ENCODE data around the gene WRAP73.
"Not testable (repeated sequence)": the region's sequence is repeated elsewhere in the genome, so short reads cannot be mapped to it uniquely, and the experiment has no call there.

Gene WRAP73

DNA sequence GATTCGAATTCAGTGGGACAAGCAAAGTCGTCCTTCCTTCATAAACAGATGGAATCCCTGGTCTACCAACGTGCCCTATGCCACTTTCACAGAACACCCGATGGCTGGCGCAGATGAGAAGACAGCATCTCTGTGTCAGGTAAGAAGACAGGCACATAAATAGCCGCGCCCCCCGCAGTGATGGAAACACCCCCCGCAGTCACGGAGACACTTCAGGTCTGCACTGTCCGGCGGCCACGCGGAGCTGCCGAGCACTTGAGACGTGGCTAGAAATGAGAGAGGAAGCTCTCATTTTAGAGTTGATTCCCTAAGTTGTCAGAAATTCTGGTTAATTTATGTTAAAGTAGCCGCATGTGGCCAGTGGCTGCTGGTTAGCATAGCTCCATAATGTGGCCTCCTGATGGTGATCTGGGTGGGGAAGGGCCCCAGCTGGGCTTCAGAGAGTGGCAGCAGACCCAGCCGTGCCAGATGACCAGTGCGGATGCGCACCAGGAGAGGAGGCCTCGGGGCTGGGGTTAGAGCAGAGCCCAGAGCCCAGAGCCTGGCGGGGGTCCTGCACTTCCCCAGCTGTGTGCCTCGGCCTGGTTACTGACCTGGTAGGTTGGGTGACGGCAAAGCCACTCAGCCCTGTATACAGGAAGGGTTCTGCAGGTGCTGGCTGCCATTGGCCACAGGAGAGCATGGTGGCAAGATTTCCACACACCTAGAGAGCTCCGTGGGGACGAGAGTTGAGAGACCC lies 22.2 kb downstream of the WRAP73 start:
- no peak for DNase-seq

DNA sequence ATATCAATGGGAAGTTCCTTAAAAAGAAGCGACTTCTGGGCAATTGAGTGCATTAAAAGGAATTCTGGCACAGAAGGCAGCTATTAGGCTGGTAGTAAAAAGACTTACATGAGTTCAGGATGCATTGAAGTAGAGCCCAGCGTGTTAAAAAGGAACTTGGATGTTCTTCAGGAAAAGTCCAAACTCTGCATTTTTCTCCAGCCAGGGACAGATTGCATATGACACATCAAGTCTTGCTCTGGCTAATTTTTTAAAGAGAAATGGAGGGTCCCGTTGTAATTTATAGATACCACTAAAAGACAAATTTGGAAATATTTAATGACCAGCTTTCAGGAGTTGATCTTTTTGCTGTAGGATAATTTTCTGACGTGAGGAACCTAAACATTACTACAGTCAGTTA lies 23.9 kb downstream of the WRAP73 start:
- no peak for DNase-seq

DNA sequence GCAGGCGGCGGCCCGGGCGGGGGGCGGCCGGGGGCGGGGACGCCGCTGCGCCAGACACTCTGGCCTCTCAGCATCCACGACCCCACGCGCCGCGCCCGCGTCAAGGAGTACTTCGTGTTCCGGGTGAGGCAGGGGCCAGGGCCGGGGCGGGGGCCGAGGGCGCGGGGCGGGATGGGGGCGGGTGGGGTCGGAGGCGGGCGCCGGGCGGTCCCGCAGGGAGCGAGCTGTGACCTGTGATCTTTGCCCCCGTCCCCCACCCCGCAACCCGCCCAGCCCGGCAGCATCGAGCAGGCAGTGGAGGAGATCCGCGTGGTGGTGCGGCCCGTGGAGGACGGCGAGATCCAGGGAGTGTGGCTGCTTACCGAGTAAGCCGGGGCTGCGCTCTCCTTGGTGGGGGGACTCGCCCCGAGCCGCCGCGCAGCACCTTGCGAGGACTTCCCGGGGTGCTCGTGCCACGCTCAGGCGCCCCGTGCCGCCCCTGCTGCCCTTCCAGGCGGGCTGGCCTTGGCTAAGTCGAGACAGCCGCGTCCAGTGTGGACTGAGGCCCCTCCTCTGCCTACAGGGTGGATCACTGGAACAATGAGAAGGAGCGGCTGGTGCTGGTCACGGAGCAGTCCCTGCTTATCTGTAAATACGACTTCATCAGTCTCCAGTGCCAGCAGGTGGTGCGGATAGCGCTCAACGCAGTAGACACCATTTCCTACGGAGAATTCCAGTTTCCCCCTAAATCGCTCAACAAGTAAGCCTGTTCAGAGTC lies 24.6 kb downstream of the WRAP73 start:
- DNase-seq, result peak; percentile 33

DNA sequence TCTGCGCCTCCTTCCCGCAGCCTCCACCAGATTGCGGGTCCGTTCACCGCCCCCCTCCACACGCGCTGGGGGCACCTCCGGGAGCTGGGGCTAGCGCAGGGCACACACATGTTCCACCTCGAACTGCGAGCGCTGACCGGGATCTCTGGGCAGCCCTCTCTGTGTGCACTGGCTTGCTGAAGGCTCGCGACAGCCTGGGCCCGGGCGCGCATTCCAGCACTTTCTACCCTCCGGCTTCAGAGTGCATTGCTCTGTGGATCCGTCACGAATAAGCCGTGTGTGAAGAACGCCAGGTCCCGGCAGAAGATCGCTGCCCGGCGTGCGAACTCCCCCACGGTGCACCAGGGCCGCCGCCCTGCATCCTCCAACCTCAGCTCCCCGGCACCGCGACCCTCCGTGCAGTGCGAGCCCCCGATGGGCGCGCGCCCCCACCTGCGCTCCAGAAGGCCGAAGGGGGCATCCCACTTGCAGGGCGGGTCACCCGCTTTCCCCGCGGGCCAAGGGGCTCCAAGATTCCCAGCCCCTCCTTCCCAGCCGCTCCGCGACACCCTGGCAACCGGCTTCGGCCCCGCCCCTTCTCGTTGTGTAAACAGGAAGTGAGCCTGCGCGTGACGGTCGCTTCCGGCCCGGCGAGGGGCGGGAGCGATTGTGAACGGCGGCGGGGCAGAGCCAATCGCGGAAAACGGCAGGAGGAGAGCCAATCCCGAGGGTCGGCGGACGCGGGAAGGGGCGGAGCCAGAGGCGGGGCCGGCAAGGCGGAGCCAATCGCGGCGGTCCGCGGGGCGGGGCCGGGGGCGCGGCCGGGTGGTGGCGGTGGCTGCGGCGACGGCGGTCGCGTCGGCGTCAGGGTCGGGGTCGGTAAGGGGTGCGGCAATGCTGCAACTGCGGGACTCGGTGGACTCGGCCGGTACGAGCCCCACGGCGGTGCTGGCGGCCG lies 25.4 kb downstream of the WRAP73 start, which contains the start of gene TPRG1L:
Gene TPRG1L, plus strand, starts transcription at position 816 of the 937 bp plus-strand sequence. Its CDS starts 58 bp downstream, at position 874.
- peak; percentile 97 for DNase-seq

DNA sequence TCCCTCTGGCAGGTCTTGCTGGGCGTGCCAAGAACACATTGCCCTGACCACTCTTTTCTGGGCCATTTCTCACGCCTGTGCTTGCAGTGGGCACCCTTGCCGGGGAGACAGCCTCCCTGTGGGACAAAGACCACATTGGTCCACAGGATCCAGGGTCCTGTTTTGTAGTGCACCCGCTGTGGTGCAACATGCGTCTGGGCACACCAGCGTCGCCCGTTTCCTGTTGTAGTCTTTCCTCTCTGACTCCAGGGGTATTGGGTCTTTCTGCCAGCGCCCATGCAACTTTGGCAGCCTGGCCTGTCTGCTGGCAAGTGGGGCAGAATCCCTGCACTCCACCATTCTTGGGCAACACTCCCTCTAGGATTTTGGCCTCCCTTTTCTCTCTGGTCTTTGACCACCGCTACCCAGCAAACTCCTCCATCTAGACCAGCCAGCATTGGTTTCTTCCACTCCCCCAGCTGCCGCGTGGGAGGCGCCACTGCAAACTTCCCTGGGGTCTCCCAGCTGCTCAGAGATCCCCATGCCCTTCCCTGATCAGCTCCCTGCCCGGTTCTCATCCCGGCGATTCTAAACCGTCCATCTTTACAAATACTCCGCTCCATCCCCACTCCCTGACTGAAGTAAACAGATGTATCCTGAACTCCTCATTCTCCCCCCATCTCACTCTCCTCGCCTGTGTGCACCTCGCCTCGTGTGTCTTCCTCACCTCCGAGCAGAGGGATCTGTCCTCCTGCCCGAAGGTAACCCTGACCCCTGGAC lies 26.3 kb downstream of the WRAP73 start:
- no peak for DNase-seq

DNA sequence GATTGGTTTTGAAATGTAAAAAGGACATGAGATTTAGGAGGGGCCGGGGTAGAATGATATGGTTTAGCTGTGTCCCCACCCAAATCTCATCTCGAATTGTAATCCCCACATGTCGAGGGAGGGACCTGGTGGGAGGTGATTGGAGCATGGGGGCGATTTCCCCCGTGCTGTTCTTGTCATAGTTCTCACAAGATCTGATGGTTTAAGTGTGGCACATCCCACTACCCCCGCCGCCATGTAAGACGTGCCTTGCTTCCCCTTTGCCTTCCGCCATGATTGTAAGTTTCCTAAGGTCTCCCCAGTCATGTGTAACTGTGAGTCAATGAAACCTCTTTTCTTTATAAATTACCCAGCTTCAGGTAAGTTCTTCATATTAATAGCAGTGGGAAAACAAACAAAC lies 27.8 kb downstream of the WRAP73 start:
- not testable (repeated sequence) for DNase-seq

DNA sequence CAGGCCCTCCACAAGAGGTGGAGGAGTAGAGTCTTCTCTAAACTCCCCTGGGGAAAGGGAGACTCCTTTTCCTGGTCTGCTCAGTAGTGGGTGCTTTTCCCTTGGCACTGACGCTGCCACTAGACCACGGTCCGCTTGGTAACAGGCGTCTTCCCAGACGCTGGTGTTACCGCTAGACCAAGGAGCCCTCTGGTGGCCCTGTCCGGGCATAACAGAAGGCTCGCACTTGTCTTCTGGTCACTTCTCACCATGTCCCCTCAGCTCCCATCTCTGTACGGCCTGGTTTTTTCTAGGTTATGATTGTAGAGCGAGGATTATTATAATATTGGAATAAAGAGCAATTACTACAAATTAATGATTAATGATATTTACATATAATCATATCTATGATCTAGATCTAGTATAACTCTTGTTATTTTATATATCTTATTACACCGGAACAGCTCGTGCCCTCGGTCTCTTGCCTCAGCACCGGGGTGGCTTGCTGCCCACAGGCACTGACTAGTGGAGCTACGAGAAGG lies 28.7 kb downstream of the WRAP73 start:
- not testable (repeated sequence) for DNase-seq

DNA sequence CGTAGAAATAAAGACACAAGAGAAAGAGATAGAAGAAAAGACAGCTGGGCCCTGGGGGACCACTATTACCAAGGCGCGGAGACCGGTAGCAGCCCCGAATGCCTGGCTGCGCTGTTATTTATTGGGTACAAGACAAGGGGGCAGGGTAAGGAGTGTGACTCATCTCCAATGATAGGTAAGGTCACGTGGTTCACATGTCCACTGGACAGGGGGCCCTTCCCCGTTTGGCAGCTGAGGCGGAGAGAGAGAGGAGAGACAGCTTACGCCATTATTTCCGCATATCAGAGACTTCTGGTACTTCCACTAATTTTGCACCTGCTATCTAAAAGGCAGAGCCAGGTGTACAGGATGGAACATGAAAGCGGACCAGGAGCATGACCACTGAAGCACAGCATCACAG lies 29.2 kb downstream of the WRAP73 start:
- no peak for DNase-seq

DNA sequence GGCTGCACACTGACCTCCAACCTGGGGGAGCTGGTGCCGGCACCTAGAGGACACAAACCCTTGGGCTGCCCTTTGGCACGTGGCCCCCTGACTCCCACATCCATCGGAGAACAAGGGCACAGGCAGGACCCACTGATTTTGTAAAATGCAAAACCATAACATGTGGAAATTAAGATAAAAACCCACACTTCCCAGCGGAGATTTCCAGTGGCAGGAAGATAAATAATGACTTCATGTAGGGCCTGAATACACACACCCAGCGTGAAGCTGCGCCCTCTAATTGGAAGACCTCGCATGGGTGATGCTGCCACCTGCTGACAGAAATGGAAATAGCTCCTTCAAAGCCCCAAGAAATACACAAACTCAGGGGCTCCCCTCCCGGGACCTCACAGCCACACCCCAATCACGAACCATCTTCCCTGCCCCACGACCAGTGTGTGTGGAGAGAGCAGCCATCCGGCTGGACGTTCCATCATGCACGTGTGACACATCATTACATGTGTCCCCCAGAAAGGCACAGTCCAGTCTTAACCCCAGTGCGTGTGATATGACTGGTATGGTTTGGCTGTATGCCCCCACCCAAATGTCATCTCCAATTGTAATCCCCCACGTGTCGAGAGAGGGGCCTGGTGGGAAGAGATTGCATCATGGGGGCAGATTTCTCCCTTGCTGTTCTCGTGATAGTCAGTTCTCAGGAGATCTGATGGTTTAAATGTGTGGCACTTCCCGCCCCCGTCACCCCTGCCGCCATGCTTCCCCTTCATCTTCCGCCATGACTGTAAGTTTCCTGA lies 30.8 kb downstream of the WRAP73 start:
- peak; percentile 73 for DNase-seq

DNA sequence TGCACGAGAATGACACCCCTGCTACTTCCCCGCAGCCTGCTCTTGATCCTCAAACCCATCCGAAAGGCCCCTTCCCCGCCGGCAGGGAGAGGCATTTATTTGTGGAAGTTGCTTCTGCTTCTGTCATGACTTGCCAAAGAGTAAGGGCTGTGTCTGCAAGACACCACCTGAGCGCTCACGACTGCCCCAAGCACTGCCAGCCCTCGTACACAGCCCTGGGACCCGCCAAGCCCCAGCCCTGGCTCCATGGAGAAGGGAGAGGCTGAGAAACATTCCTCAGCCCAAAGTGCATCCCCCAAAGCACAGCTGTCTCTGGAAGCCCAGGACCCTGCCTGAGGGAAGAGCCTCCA lies 31.4 kb downstream of the WRAP73 start:
- DNase-seq, result no peak

DNA sequence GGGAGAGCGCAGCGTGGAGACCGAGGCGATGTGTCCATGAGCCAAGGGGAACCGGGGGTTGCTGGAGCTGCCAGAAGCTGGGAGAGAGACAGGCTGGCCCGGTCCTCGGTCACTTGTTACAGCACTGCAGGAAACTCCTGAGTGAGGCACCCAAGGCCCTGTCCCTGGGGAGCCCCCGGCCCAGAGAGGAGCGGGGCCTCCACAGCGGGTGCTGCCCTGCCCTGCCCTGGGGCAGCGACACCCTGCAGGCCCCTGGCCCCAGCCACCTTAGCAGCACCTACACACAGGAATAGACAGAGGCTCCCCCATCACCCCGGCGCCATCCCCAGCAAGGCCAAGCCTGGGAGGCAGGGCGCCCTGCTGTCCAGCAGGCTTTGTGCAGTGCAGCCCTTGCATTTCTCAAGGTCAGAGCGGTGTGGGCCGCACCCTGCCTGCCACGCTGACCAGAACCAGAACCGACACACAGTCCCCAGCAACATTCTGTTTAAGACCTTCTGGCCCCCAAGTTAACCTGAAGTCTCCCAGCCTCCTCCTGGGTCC lies 32.0 kb downstream of the WRAP73 start:
- no peak for DNase-seq

DNA sequence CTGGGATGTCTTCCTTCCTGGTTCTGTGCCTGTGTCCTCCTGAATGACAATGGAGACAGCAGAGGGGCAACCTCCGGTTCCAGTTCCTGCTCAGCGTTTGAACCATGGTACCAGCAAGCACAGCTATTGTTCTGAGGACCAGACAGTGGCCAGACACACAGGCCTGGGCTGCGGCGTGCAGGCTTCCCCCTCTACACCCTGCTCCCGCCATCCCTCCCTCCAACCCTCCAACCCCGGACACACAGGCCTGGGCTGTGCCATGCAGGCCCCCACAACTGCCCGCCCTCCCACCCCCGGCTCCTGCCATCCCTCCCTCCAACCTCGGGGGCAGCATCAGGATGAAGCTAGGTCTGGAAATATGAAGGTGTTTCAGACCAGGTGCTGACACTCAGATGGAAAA lies 33.0 kb downstream of the WRAP73 start:
- DNase-seq, result no peak

DNA sequence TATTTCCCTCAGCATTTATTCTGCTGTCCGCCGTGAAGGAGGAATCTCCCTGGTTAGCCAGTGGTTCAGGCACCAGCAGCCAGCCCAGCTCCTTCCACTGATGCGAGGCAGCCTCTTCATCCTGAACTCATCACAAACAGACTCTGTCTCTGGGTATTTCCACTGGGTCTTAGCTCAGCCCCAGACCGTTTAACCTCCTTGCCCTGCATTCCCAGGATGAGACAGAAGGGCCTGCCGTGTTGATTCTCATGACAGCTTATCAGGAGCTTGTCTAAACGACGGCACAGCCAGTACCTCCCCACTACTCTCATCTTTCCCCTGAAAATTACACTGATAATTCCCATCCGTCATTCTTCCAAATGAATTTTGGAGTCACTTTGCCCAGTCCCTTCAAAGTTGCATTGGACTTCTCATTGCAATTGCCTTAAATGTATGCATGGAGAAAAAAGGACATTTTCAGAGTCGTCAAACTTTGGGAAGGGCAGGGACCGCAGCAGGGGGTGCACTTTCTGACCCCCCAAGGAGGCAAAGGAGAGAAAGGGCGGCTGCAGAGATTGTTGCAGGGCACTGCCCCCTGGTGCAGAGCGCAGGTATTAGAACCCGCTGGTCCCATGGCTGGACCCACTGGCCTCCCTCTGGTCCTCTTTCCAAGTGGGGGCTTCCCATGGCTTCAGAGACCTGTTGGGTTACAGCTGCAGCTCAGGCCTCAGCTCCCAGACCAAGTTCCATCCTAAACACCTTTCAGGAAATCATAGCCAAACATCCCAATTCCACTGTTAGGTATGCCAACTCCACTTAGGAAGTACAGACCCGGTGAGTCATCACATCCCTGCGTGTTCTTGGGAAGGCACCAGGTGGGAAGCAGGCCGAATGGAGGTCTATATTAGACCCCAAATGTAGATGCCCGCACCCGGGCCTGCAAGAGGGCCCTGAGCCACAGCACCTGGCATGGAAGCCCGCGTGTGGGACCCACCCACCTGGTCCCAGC lies 34.9 kb downstream of the WRAP73 start:
- no peak for DNase-seq

DNA sequence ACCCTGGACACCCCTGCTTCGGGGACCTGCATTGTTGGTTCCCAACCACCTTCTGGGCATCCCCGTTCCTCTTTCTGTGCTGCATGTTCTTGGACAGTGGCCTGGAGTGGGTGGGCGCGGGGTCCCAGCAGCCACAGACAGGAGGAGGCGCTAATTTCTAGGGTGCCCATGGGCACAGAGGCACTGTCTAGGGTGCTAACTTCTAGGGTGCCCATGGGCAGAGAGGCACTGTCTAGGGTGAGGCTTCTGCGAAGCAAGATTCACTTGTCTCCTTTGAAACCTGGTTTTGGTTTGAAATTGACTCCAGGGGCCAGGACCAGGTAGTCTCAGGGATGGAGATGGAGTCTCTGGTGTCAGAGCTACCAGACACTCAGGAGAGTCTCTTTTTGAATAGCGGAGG lies 37.8 kb downstream of the WRAP73 start:
- DNase-seq, result no peak

DNA sequence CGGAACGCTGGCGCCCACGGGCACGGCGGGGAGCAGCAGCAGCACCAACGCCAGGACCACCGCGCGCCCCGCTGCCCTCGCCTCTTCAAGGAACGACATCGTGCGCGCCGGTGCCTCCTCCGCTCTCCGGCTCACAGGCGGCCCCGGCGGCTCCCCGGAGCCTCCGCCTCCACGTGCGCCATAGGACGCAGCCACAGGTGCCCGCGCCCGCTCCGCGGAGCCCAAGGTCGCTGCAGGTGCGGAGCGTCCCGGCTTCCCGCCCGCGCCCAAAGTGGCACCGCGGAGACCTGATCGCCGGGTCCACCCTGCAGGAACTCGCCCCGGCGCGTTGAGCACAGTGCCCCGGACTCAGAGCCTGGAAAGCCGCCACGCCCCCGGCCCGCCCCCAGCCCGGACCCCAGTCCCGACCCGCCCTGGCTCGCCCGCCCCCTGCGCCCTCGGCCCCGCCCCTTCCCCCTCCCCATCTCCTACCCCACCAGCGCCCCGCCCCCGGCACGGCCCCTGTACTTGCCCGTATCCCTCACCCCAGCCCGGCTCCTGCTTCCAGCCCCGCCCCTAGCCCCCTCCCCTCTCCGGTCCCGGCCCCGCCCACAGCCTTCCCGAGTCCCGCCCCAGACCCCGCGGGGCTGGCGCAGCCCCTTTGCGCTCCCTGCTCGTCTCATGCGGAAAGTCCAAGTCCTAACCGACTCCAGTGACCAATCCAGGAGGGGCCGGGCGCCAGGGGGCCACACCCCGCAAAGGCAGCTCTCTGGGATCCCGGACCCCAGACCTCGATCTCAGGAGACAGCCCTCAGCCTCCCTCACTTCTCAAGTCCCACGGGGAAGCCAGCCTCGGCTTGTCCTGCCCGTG lies 38.5 kb downstream of the WRAP73 start, which contains the start of gene MEGF6:
Gene MEGF6, minus strand, starts transcription at position 339 of the 850 bp plus-strand sequence. Its CDS starts 240 bp downstream, at position 99.
- DNase-seq, result peak; percentile 48

DNA sequence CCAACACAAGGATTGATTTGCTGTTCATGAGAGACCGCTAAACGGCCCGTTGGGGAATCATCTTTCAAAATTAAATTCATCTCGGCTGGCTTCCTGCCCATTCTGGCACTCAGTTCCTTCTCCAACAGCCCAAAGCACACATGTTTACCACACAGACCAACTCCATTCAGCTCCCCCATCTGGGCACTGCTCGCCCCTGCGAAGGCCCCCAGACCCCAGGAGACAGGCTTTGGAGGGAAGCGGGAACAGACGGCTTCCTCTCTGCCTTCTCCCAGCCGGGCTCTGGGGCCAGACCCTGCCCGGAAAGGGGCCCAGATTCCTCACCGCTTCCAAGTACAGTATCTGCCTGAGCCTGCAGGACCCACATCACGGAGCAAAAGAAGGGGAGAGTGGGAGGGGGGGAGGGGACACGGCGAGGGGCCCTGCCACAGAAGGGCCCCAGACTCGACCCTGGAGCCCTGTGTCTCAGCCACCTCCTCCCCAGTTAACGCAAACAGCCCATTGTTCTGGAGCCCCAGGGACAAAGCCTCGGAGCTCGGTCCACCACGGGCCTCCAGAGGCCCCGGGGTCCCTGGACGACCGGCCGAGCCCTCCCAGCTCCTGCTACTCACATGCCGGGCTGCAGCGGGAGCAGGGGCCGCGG lies 39.3 kb downstream of the WRAP73 start:
- DNase-seq, result no peak

DNA sequence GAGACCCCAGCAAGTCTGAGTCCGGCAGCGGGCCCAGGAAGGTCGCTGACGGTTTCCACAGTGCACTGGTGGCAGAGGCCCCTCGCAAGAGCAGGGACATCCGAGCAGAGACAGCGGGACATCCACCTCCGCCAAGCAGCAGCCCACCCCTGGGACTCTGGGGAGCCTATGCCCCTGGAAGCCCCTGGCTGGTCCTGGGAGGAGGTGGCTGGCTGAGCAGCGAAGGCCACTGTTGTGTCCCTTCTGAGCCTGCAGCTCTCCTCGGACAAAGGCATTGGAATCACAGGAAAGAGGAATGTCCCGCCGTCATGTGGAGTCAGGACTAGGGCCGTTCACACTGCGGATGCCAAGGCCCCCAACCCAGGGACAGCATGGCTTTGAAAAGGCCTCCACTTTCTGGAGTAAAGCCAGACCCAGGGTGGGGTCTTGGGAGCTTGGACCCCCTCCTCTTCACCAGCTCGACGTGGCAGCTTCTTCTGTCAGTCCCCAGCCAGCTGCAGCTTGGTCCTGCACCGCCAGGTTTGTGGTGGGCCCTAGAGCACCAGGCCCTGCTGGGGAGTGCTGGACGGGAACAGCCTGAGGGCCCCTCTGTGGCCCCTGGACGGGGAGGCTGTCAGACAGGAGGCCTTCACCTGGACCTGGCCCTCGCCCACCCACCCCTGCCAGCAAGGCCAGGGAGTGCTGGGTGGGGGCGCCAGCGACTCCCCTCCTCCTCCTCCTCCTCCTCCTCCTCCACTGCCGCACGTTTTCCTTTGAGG lies 40.0 kb downstream of the WRAP73 start:
- no peak for DNase-seq
